Measurements from ENCODE around the gene TELO2.

The TELO2 gene

DNA sequence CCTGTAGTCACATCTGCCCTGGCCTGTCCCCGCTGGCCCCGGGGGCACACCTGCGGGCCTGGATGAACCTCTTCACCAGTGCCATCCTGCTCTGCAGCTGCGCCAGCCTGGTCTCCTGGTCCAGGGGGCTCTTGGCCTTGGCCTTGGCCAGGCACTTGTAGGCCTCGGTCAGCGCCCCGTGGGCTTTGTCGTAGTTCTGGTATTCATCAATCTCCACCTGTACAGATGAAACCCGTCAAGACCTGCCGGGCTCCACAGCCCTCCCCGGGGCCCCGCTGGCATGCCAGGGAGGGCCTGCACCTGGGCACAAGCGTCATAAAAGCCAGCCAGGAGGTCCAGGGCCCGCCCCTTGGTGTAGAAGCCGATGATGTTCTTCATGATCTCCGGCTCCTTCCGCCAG lies 26.7 kb downstream of the TELO2 start:
- Histone ChIP-seq H3K36me3 (ENCODE audit: control insufficient read depth, low read length) (no peaks in the 10 kb centered on the region), H3K9me2 (replicated peaks; ENCODE audit: control insufficient read depth, low read length) (no peaks in the 10 kb centered on the region), H3K4me2 (ENCODE audit: low read length) (no peak overlapping the region), H3F3A (ENCODE audit: control insufficient read depth, insufficient read depth) (no peaks in the 10 kb centered on the region), H4K20me1 (ENCODE audit: control insufficient read depth, insufficient read depth, low read depth, low read length) (no peaks in the 10 kb centered on the region), H3K4me1 (ENCODE audit: control insufficient read depth, low read length) (no peaks in the 10 kb centered on the region), H3K79me2 (ENCODE audit: control insufficient read depth, low read length) (no peaks in the 10 kb centered on the region), H3K27ac (ENCODE audit: low read depth, low read length) (no peak overlapping the region), H3K9me3 (ENCODE audit: control insufficient read depth, insufficient read depth, low read length) (no peaks in the 10 kb centered on the region), H3K27me3 (ENCODE audit: control insufficient read depth, low read length) (no peaks in the 10 kb centered on the region), H3K4me3 (ENCODE audit: low read length) (no peak overlapping the region)
- TF ChIP-seq, protein P1, sequence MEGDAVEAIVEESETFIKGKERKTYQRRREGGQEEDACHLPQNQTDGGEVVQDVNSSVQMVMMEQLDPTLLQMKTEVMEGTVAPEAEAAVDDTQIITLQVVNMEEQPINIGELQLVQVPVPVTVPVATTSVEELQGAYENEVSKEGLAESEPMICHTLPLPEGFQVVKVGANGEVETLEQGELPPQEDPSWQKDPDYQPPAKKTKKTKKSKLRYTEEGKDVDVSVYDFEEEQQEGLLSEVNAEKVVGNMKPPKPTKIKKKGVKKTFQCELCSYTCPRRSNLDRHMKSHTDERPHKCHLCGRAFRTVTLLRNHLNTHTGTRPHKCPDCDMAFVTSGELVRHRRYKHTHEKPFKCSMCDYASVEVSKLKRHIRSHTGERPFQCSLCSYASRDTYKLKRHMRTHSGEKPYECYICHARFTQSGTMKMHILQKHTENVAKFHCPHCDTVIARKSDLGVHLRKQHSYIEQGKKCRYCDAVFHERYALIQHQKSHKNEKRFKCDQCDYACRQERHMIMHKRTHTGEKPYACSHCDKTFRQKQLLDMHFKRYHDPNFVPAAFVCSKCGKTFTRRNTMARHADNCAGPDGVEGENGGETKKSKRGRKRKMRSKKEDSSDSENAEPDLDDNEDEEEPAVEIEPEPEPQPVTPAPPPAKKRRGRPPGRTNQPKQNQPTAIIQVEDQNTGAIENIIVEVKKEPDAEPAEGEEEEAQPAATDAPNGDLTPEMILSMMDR (IDR thresholded peaks at IDR 0.05; ENCODE audit: low read depth, low read length, poor library complexity, severe bottlenecking): no peak
- no peak for TF ChIP-seq EZH2phosphoT487 (IDR thresholded peaks at IDR 0.05; ENCODE audit: borderline replicate concordance, low read length)

DNA sequence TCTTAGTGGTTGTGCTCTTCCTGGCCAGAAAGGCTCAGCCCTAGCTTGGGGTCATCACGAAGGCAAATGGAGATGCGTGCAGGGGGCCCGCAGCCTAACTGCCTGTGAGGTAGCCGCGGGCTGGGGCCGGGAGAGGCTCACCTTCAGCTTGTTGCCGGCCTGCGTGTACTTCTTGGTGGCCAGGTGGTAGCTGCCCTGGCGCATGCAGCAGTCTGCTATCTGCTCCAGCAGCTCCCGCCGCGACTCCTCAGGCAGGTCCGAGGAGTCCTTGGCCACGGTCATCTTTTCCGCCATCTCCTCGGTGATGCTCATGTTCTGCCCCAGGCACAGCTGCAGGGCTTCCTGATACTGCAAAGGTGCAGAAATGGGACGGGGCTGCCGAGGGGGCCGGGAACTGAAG lies 27.3 kb downstream of the TELO2 start:
- Histone ChIP-seq H3K27me3 (ENCODE audit: control insufficient read depth, low read length) (no peaks in the 10 kb centered on the region), H3K36me3 (ENCODE audit: control insufficient read depth, low read length) (no peaks in the 10 kb centered on the region), H3F3A (ENCODE audit: control insufficient read depth, insufficient read depth) (no peaks in the 10 kb centered on the region), H4K20me1 (ENCODE audit: control insufficient read depth, insufficient read depth, low read depth, low read length) (no peaks in the 10 kb centered on the region), H3K79me2 (ENCODE audit: control insufficient read depth, low read length) (no peaks in the 10 kb centered on the region), H3K9me2 (replicated peaks; ENCODE audit: control insufficient read depth, low read length) (no peaks in the 10 kb centered on the region), H3K4me2 (ENCODE audit: low read length) (no peak overlapping the region), H3K4me1 (ENCODE audit: control insufficient read depth, low read length) (no peaks in the 10 kb centered on the region), H3K9me3 (ENCODE audit: control insufficient read depth, insufficient read depth, low read length) (no peaks in the 10 kb centered on the region), H3K4me3 (ENCODE audit: low read length) (no peak overlapping the region), H3K27ac (ENCODE audit: low read depth, low read length) (no peak overlapping the region)
- TF ChIP-seq EZH2phosphoT487 (IDR thresholded peaks at IDR 0.05; ENCODE audit: borderline replicate concordance, low read length): no peak
- TF ChIP-seq, protein P1 (IDR thresholded peaks at IDR 0.05; ENCODE audit: low read depth, low read length, poor library complexity, severe bottlenecking): no peak

DNA sequence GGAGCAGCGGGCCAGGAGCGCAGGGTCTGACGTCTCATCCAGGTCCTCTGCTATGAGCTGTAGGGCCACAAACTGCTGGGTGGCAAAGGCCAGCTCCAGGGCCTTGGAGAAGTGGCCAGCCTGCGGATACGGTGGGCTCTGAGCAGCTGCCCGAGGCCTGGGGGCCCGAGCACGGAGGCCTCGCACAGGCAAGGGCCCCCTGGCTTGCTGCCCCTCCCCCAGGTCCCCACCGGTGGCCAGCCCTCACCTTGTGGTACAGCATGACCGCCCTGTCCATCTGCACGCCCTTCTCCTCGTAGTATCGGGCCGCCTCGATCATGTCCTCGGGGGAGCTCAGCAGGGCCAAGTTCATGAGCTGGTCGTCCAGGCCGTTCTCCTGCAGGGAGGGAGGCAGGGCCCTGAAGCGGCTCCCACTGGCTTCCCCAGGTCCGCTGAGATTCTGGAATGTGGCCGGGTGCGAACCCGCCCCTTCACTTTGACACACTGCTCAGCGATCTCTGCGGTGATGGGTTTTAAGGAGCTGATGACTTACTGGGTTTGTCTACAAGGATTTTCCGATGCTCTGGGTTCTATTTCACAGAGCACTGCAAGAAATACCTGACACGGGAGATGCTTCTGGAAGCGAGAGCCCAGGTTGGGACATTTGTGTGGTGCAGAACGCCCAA lies 30.6 kb downstream of the TELO2 start:
- H4K20me1 ChIP-seq (ENCODE audit: control insufficient read depth, insufficient read depth, low read depth, low read length): no peaks in the 10 kb centered on the region
- H3K9me2 ChIP-seq (replicated peaks; ENCODE audit: control insufficient read depth, low read length): no peaks in the 10 kb centered on the region
- H3K27ac ChIP-seq (ENCODE audit: low read depth, low read length): no peak overlapping the region
- TF ChIP-seq, protein P1 (IDR thresholded peaks at IDR 0.05; ENCODE audit: low read depth, low read length, poor library complexity, severe bottlenecking): no peak
- TF ChIP-seq EZH2phosphoT487 (IDR thresholded peaks at IDR 0.05; ENCODE audit: borderline replicate concordance, low read length): no peak
- H3K36me3 ChIP-seq (ENCODE audit: control insufficient read depth, low read length): no peaks in the 10 kb centered on the region
- H3K9me3 ChIP-seq (ENCODE audit: control insufficient read depth, insufficient read depth, low read length): no peaks in the 10 kb centered on the region
- H3K79me2 ChIP-seq (ENCODE audit: control insufficient read depth, low read length): no peaks in the 10 kb centered on the region
- no peaks in the 10 kb centered on the region for H3F3A ChIP-seq (ENCODE audit: control insufficient read depth, insufficient read depth)
- no peaks in the 10 kb centered on the region for H3K27me3 ChIP-seq (ENCODE audit: control insufficient read depth, low read length)
- H3K4me3 ChIP-seq (ENCODE audit: low read length): no peak overlapping the region
- no peak overlapping the region for H3K4me2 ChIP-seq (ENCODE audit: low read length)
- no peaks in the 10 kb centered on the region for H3K4me1 ChIP-seq (ENCODE audit: control insufficient read depth, low read length)
